HG03060 (cell line): ENCODE measurements around the gene OMP.
"Not testable (repeated sequence)": the region's sequence is repeated elsewhere in the genome, so short reads cannot be mapped to it uniquely, and the experiment has no call there.

Source experiments
- ATAC-seq: cut with Tn5 transposase; IDR thresholded peaks from one replicate; pipeline ENCODE4 v1.9.1; 2021; ENCODE audit warnings: low read depth, moderate number of reproducible peaks; ENCODE audit not compliant: unreplicated experiment

Gene OMP

GRCh38 chr11:77084581-77085191 is 18.0 kb upstream of the OMP start:
- no peak for ATAC-seq

- ATAC-seq = no peak
These were observed 17.0 kb upstream of the OMP start for GRCh38 chr11:77085652-77086051.

GRCh38 chr11:77086521-77087472 is 15.8 kb upstream of the OMP start:
- ATAC-seq = no peak

- ATAC-seq = no peak
These were observed 14.9 kb upstream of the OMP start for GRCh38 chr11:77087723-77088225.

- no peak for ATAC-seq
These were observed 14.2 kb upstream of the OMP start for GRCh38 chr11:77088236-77089003.

- no peak for ATAC-seq
These were observed 13.6 kb upstream of the OMP start for GRCh38 chr11:77089004-77089545.

- ATAC-seq = no peak
These were observed 12.6 kb upstream of the OMP start for GRCh38 chr11:77090046-77090372.

GRCh38 chr11:77090373-77091111 is 12.1 kb upstream of the OMP start:
- no peak for ATAC-seq

GRCh38 chr11:77091146-77091940 is 11.3 kb upstream of the OMP start:
- peak; percentile 52 for ATAC-seq

GRCh38 chr11:77092382-77092781 is 10.3 kb upstream of the OMP start:
- no peak for ATAC-seq

- no peak for ATAC-seq
These were observed 9.4 kb upstream of the OMP start for GRCh38 chr11:77093056-77093891.

- no peak for ATAC-seq
These were observed 8.4 kb upstream of the OMP start for GRCh38 chr11:77093987-77094840.

GRCh38 chr11:77094841-77095365 is 7.7 kb upstream of the OMP start:
- ATAC-seq = no peak

GRCh38 chr11:77095551-77096490 is 6.8 kb upstream of the OMP start:
- no peak for ATAC-seq

GRCh38 chr11:77096591-77097019 is 6.0 kb upstream of the OMP start:
- no peak for ATAC-seq

- not testable (repeated sequence) for ATAC-seq
These were observed 5.5 kb upstream of the OMP start for GRCh38 chr11:77097180-77097579.
